Spleen (tissue), 11 donors: ENCODE results near the gene SH3RF3. TPM values are rescaled to one million over a fixed set of nuclear protein-coding genes. Genes with fewer than 3 reads are reported as not detected.

Experiments
- DNase-seq: peaks from one replicate; pipeline ENCODE4 v3.0.0-alpha.2; 2020
- H3K27ac ChIP-seq, 8 donors: fragments of 200-600 bp; sonication (generic) in 7 of 8; 1 replicate in 4 of 8; 2 replicates in 4 of 8; pipeline versions ENCODE4 v1.5.0 to v1.8.0; 2016 to 2021; ENCODE audit warnings: inconsistent platforms in 4 of 8, mild to moderate bottlenecking in 4 of 8, moderate library complexity in 1 of 8
- H3K27me3 ChIP-seq, 7 donors: fragments of 200-600 bp; sonication (generic) in 6 of 7; replicated peaks in 1 of 7; 1 replicate in 4 of 7; 2 replicates in 3 of 7; pipeline versions ENCODE4 v1.5.0 to v1.8.0; 2016 to 2021; ENCODE audit warnings: inconsistent platforms in 3 of 7, mild to moderate bottlenecking in 1 of 7
- H3K36me3 ChIP-seq, 6 donors: fragments of 200-600 bp; sonication (generic) in 5 of 6; 1 replicate in 4 of 6; 2 replicates in 2 of 6; pipeline versions ENCODE4 v1.5.0 to v1.8.0; 2016 to 2021; ENCODE audit warnings: inconsistent platforms in 2 of 6
- H3K4me1 ChIP-seq, 6 donors: fragments of 200-600 bp; sonication (generic) in 5 of 6; 1 replicate in 3 of 6; 2 replicates in 3 of 6; pipeline versions ENCODE4 v1.5.0 to v1.8.0; 2016 to 2021; ENCODE audit warnings: inconsistent platforms in 3 of 6
- H3K4me3 ChIP-seq, 8 donors: fragments of 200-600 bp; sonication (generic) in 7 of 8; 1 replicate in 4 of 8; 2 replicates in 4 of 8; pipeline versions ENCODE4 v1.5.0 to v1.8.0; 2016 to 2021; ENCODE audit warnings: inconsistent platforms in 4 of 8, mild to moderate bottlenecking in 4 of 8, moderate library complexity in 2 of 8
- H3K9me3 ChIP-seq, 8 donors: fragments of 200-600 bp; sonication (generic) in 7 of 8; 1 replicate in 4 of 8; 2 replicates in 4 of 8; pipeline versions ENCODE4 v1.5.0 to v1.8.0; 2016 to 2021; ENCODE audit warnings: inconsistent platforms in 4 of 8
- POLR2A ChIP-seq, 3 donors: fragments of 450-650 bp; IDR thresholded peaks; one replicate each; pipeline ENCODE4 v1.5.1; 2017; ENCODE audit warnings: antibody characterized with exemption in 3 of 3, mild to moderate bottlenecking in 1 of 3
- POLR2AphosphoS5 ChIP-seq, 3 donors: sonication (generic); formaldehyde crosslinking; IDR thresholded peaks; one replicate each; pipeline ENCODE4 v1.5.1; 2017; ENCODE audit warnings: antibody characterized with exemption in 3 of 3
- WGBS, 5 donors: extraction: QIAGEN DNeasy Blood & Tissue Kit in 3 of 5; methylation state at CpG; one replicate each; pipeline versions ENCODE4 v1.1.5 to v1.1.7; 2013 to 2018; 5-methylcytosine and 5-hydroxymethylcytosine counted together
- intact Hi-C: fragments of 100-400 bp; cut with DNase I; formaldehyde crosslinking; loops from one replicate; pipeline ENCODE4 v1.15.0; 2023; ENCODE audit warnings: low total_unique reads
- polyA plus RNA-seq, 3 donors: library from polyadenylated mRNA; stranded (reverse); fragments of 200-250 nt; gene quantifications; one replicate each; pipeline ENCODE4 v1.2.1, GENCODE V29; 2013
- total RNA-seq, 7 donors: library from RNA; depleted of rRNA in 3 of 7; stranded (reverse); fragments of >200 nt in 3 of 7; fragmentation: NEBNext Ultra II Directional in 4 of 7; extraction: Animal tissue kit (Norgen Biotek cat#: 25700) in 4 of 7; gene quantifications; one replicate each; pipeline versions ENCODE4 v1.1.0 to v1.2.1, GENCODE V29; 2016 to 2021
- TF ChIP-seq, protein P1 (sequence below), 11 experiments: fragments of 200-600 bp in 7 of 11; fragments of 450-650 bp in 4 of 11; sonication (generic) in 4 of 11; IDR thresholded peaks in 8 of 11; conservative IDR thresholded peaks in 3 of 11; 1 replicate in 7 of 11; 2 replicates in 4 of 11; pipeline versions ENCODE4 v1.4.0 to v1.8.0; 2016 to 2021; ENCODE audit warnings: antibody characterized with exemption in 11 of 11, inconsistent platforms in 4 of 11, mild to moderate bottlenecking in 1 of 11
- donor health status: healthy with polysubstance abuse.
- donor health status: DM: no; HTN: no; CAD: no; lungs with moderate emphysema.
- donor health status: DM: no; HTN: no; CAD: no.
- donor health status: Bipolar disorder and iron deficiency.
- donor health status: healthy.
- donor health status: DM: no; HTN: no; CAD: no.
- donor health status: DM: yes; HTN: yes; CAD: no.

The SH3RF3 gene
- total and polyA plus RNA-seq, 10 donors, result 1.3 to 7.6 (median 4.7) TPM

DNA sequence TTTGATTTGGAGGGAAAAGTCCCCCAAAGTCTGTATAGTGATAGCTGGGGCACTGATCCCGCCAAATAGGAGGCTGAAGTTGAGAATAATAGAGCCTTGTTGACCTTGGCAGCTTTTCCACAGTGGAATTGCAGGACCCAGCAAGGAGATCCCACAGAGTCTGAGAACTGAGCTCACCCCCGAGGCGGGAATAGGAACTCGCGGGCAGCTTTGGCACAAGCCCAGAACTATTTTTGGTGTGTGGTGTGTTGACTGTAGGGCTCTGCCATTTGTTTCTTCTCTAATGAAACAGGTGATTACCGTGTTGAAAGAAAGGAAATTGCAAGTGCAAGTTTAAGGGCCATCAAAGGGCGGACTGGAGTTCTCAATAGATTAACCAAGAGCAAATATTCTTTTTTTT is 34.0 kb downstream of the SH3RF3 start:
- Histone ChIP-seq H3K9me3 (no peaks in the 10 kb centered on the region), H3K4me1 (peaks cover 0 to 24% (median 12%) of the 10 kb centered on the region in 6 donors), H3K4me3 (no peak overlapping the region), H3K27me3 (no peaks in the 10 kb centered on the region), H3K36me3 (no peaks in the 10 kb centered on the region), H3K27ac (no peak overlapping the region)
- intact Hi-C loops, result no loop called here
- 45 to 64% (median 56%) methylated on average over 7 of the region's 7 CpGs for WGBS, 5 donors
- no peak for DNase-seq
- TF ChIP-seq, protein P1, sequence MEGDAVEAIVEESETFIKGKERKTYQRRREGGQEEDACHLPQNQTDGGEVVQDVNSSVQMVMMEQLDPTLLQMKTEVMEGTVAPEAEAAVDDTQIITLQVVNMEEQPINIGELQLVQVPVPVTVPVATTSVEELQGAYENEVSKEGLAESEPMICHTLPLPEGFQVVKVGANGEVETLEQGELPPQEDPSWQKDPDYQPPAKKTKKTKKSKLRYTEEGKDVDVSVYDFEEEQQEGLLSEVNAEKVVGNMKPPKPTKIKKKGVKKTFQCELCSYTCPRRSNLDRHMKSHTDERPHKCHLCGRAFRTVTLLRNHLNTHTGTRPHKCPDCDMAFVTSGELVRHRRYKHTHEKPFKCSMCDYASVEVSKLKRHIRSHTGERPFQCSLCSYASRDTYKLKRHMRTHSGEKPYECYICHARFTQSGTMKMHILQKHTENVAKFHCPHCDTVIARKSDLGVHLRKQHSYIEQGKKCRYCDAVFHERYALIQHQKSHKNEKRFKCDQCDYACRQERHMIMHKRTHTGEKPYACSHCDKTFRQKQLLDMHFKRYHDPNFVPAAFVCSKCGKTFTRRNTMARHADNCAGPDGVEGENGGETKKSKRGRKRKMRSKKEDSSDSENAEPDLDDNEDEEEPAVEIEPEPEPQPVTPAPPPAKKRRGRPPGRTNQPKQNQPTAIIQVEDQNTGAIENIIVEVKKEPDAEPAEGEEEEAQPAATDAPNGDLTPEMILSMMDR (IDR thresholded peaks at IDR 0.05 in 8 of 11, conservative IDR thresholded peaks at IDR 0.05 in 3 of 11), result no peak
- TF ChIP-seq POLR2AphosphoS5 (IDR thresholded peaks at IDR 0.05) (no peak), POLR2A (IDR thresholded peaks at IDR 0.05) (no peak)

DNA sequence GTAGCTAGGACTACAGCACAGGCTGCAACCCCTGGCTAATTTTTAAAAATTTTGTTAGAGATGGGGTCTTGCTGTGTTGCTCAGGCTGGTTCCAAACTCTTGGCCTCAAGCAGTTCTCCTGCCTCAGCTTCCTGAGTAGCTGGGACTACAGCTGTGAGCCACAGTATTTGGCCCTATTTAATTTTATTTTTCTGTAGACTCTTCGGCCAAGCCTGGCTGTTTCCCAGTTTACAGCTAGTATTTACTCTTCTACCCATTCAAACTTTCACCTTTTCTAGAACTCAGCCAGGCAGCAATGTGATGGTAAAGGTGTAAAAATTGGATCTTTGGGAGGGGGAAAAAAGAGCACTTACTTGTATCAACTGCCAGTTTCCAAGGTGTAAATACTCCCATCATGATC is 35.3 kb downstream of the SH3RF3 start:
- no peaks in the 10 kb centered on the region for H3K9me3 ChIP-seq
- peak overlapping the region in 3 of 8 donors; percentile 19 to 45 (median 36) for H3K27ac ChIP-seq
- no peaks in the 10 kb centered on the region for H3K36me3 ChIP-seq
- no peak overlapping the region for H3K4me3 ChIP-seq
- DNase-seq, result no peak
- intact Hi-C loops, result no loop called here
- no peaks in the 10 kb centered on the region for H3K27me3 ChIP-seq
- 54 to 83% (median 73%) methylated on average over 1 of the region's 1 CpG for WGBS, 5 donors
- TF ChIP-seq POLR2AphosphoS5 (IDR thresholded peaks at IDR 0.05), result no peak
- no peak for TF ChIP-seq POLR2A (IDR thresholded peaks at IDR 0.05)
- TF ChIP-seq, protein P1 (IDR thresholded peaks at IDR 0.05 in 8 of 11, conservative IDR thresholded peaks at IDR 0.05 in 3 of 11), result no peak
- peaks cover 0 to 24% (median 12%) of the 10 kb centered on the region in 6 donors for H3K4me1 ChIP-seq

DNA sequence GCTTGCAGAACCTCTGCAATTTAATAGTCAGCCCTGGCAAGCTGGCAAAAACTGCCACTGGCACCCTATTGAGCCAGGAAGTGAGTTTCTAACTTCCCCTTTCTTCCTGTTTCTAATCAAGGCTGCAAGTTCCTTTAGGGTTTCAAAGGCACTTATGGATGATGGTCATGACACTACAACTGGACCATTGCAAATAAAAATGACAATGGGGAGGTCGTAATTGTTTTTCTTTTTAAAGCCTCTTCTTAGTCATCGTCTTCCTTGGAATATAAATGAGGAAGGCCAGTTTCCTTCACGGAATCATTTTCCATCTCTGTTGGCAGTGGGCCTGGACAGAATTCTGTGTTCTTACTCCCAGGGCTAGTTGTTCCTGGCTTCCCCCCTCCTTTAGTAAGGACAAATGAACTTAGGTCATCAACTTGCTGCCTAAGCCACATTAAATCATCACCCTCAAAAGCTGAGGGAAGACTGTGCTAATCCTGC is 35.8 kb downstream of the SH3RF3 start:
- H3K36me3 ChIP-seq, result no peaks in the 10 kb centered on the region
- TF ChIP-seq, protein P1 (IDR thresholded peaks at IDR 0.05 in 8 of 11, conservative IDR thresholded peaks at IDR 0.05 in 3 of 11), result no peak
- TF ChIP-seq POLR2A (IDR thresholded peaks at IDR 0.05) (no peak), POLR2AphosphoS5 (IDR thresholded peaks at IDR 0.05) (no peak)
- H3K27ac ChIP-seq, result peak overlapping the region in 3 of 8 donors; percentile 19 to 45 (median 36)
- intact Hi-C loops, result no loop called here
- no peaks in the 10 kb centered on the region for H3K27me3 ChIP-seq
- peaks cover 0 to 24% (median 12%) of the 10 kb centered on the region in 6 donors for H3K4me1 ChIP-seq
- DNase-seq, result no peak
- no peaks in the 10 kb centered on the region for H3K9me3 ChIP-seq
- H3K4me3 ChIP-seq, result no peak overlapping the region
- 53 to 81% (median 64%) methylated on average over 3 of the region's 3 CpGs for whole genome bisulfite sequencing, 5 donors

DNA sequence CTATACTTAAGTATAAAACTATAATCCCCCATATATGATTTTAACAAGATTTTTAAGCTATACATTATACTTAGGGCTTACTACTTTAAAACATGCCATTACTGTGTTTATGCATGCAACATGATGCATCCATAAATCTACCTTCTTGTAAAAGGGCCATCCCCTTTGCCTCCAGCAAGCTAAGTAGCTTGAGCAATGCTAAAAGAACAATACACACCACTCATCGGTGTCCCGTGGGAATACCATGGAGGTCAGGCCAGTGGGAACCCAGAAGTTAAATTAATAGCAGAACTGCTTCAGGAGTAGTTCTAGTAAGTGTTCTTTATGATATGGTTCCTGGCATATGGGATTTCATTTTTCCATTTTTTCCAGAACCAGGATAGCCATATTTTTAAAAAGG is 37.8 kb downstream of the SH3RF3 start:
- H3K4me1 ChIP-seq, result peaks cover 0 to 38% (median 17%) of the 10 kb centered on the region in 6 donors

More for the DNA sequence above, 37.8 kb downstream of the SH3RF3 start:
- no peaks in the 10 kb centered on the region for H3K36me3 ChIP-seq
- intact Hi-C loops, result no loop called here
- 82 to 93% (median 85%) methylated on average over 2 of the region's 2 CpGs for WGBS, 5 donors
- no peak overlapping the region for H3K27ac ChIP-seq
- TF ChIP-seq POLR2AphosphoS5 (IDR thresholded peaks at IDR 0.05) (no peak), POLR2A (IDR thresholded peaks at IDR 0.05) (no peak)
- TF ChIP-seq, protein P1 (IDR thresholded peaks at IDR 0.05 in 8 of 11, conservative IDR thresholded peaks at IDR 0.05 in 3 of 11), result no peak
- H3K9me3 ChIP-seq, result no peaks in the 10 kb centered on the region
- peaks cover 0 to 16% (median 0%) of the 10 kb centered on the region in 7 donors for H3K27me3 ChIP-seq
- no peak for DNase-seq
- H3K4me3 ChIP-seq, result no peak overlapping the region
